VCaP (cell line): ENCODE measurements around the gene JAKMIP2.
"Not testable (repeated sequence)": the region's sequence is repeated elsewhere in the genome, so short reads cannot be mapped to it uniquely, and the experiment has no call there.

Source experiments
- H3K27ac ChIP-seq: fragments of 450-650 bp; 2 replicates; pipeline ENCODE4 v1.5.1; 2017
- TF ChIP-seq, protein P1 (sequence below): fragments of 450-650 bp; conservative IDR thresholded peaks from 2 replicates; pipeline ENCODE4 v1.5.1; 2017; ENCODE audit warnings: mild to moderate bottlenecking, moderate library complexity

JAKMIP2 gene

DNA sequence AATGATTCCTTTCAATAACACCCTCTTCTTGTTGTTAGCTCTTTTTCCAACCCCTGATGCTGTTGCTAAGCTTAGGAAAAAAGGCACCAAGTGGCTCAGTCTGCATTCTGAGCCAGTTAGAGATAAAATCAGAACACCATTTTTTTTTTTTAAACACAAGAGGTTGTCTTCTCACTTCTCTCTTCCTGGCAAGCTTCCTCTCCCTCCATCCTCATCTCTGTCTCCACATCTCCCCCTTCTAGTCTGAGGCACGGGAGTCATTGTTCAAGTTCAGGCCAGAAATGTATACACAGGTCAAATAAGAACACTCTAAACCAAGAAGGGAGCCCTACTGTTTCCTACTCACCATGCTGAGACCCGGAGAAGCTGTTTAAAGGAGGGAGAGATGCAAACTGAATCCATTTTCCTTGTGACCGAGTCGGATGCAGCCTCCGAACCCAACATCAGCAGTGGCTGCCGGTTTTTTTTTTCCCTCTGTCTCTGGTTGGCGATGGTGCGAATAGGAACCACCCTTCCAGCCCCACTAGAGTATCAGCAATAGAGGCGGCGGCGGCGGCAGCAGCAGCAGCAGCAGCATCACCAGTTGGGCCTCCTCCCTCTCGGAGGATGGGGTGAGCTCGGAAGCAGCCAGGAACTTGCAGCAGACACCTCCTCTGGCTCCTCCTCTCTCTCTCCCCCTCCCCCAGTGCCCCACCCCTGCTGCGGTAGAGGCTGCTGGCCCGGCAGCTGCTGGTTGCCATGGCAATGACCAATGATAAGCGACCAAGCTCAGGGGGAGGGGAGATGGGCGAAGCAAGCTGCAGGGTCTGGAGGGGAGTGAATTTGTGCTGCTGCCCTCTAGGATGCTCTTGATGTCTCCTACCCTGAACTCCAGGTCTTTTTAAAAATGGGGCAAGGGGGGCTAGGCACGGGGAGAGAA lies at the start of gene JAKMIP2:
Gene JAKMIP2 (minus strand): TSS at position 619 of the 919 bp plus-strand sequence. CDS start 110,922 bp downstream, outside the sequence.
- TF ChIP-seq, protein P1, sequence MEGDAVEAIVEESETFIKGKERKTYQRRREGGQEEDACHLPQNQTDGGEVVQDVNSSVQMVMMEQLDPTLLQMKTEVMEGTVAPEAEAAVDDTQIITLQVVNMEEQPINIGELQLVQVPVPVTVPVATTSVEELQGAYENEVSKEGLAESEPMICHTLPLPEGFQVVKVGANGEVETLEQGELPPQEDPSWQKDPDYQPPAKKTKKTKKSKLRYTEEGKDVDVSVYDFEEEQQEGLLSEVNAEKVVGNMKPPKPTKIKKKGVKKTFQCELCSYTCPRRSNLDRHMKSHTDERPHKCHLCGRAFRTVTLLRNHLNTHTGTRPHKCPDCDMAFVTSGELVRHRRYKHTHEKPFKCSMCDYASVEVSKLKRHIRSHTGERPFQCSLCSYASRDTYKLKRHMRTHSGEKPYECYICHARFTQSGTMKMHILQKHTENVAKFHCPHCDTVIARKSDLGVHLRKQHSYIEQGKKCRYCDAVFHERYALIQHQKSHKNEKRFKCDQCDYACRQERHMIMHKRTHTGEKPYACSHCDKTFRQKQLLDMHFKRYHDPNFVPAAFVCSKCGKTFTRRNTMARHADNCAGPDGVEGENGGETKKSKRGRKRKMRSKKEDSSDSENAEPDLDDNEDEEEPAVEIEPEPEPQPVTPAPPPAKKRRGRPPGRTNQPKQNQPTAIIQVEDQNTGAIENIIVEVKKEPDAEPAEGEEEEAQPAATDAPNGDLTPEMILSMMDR: no peak
- no peak within 1 kb of the TSS for H3K27ac ChIP-seq

DNA sequence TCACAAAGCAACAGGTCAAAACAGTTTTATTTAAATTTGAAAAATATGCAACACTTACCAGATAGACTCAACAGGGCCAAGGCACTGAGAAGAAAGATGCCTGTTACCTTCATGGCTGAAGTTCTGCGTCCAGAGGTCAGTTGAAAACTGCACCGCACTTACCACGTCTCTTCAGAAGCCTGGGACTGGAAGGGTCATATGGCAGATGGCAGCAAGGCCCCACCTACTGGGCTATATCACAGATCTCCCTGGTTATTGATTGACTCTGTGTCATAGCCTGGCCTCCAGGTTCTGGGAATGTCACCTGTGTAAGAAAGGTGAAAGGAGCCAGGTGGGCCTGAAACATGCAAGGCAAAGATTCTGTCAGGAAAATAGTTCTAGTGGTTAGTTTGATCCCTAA lies 48.9 kb upstream of the JAKMIP2 start, which contains the start of gene SPINK1:
Gene SPINK1 (minus strand): TSS at position 207 of the 400 bp plus-strand sequence. CDS start 94 bp downstream, at position 113.
- H3K27ac ChIP-seq: peak within 1 kb of the TSS; percentile 18; the same call in 1 of the 2 replicates
- TF ChIP-seq, protein P1: no peak

DNA sequence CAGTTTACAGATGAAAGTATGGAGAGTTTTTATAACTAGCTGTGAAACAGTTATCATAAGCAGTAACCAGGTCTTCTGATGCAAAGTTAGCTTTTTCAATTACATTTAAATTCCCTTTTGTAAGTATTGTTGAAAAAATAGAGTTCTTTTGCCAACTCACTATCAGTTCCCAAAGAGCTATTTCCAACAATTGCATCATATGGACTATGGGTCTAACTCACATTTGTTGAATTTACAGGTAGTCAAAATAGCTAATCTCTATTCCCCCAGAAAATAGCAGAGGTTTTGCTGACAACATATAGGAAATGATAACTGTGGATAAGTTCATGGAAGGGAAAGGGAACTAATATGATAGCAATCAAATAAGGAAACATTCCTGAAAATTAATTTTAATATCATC lies 47.5 kb upstream of the JAKMIP2 start:
- TF ChIP-seq, protein P1: no peak

DNA sequence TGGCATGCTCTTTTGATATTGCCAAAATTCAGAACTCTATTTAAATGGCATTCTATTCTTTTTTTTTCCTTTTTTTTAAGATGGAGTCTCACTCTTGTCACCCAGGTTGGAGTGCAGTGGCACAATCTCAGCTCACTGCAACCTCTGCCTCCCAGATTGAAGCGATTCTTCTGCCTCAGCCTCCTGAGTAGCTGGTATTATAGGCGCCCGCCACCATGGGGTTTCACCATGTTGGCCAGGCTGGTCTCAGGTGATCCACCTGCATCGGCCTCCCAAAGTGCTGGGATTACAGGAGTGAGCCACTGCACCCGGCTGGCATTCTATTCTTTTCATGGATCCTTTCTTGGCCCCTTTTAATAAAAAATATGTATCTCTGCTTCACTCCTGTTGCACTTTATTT lies 44.5 kb upstream of the JAKMIP2 start:
- H3K27ac ChIP-seq: not testable (repeated sequence)

More for the DNA sequence above, 47.5 kb upstream of the JAKMIP2 start:
- H3K27ac ChIP-seq: no peak overlapping the region

DNA sequence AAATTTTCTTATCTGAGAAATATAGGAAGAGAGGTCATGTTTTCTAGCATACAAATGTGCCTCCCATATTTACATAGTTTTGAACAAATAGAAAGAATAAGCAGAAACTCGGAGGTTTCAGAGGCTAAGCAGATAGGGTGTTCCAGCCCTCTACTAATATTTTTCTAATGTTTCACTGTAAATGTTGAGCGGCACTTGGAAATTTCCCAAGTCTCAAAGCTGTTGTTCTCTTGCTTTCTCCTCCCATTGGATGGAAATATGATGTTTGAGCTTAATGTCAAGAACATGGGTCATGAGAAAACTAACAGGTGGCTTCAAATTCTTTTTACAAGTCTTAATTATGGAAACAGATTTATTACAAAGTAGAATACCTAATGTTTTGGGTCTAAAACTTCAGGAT lies 43.8 kb upstream of the JAKMIP2 start:
- TF ChIP-seq, protein P1: no peak
- no peak overlapping the region for H3K27ac ChIP-seq

DNA sequence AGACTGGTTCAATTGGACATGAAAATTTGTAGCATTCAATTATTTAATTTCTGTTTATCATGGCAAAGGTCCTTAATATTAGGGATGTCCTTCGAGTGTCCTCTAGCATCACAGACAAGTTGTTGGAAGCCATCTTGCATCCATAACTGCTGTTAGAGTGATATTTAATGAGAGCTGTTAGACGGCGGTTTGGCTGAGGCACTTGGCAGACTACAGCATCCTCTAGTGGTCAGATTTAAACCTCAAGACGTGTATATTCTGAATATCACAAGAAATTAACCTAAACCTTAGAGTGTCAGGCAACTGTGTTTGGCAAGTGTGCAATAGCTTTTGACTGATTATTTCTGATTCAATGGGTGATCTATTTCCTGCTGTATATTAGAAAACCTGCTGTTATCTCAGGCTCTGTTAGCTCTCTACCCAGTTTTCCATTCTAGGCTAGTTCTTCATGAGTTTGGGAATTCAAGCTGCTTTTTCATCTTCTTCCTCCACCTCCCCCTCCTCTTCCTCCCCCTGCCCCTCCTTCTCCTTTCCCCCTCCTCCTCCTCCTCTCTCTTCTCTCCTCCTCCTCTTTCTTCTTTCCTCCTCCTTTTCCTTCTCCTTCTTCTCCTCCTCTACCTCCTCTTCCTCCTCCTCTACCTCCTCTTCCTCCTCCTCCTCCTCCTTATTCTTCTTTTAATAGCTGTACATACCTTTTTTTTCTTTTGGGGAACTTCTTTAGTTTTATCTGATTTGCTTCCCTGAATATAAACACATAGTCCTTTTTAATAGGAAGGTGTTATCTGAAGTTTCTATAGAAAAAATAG lies 40.4 kb upstream of the JAKMIP2 start:
- TF ChIP-seq, protein P1: peak; percentile 88
- peak overlapping the region; percentile 3; the same call in 1 of the 2 replicates for H3K27ac ChIP-seq

DNA sequence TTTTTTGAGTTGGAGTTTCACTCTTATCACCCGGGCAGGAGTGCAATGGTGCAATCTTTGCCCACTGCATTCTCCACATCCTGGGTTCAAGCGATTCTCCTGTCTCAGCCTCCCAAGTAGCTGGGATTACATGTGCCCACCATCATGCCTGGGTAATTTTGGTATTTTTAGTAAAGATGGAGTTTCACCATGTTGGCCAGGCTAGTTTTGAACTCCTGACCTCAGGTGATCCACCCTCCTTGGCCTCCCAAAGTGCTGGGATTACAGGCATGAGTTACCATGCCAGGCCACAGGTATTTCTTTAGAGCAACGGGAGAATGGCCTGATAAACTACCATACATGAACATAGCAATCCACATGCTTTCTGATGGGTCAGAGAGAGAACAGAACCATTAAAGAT lies 39.7 kb upstream of the JAKMIP2 start:
- not testable (repeated sequence) for H3K27ac ChIP-seq

DNA sequence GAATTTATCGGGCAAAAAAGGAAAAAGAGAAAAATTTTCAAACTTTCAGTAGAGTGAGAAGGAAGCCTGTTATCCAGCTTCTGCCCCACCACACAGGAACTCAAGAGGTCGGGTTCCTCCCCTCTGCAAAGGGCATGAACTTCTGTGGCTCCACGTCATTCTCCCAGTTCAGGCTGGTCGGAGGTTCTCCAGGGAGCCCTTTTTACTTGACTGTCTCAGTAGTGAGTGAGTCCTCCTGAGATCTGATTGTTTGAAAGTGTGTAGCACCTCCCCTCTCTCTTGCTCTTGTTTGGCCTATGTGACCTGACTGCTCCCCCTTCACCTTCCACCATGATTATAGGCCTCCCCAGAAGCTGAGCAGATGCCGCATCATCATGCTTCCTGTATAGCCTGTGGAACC lies 39.2 kb upstream of the JAKMIP2 start:
- TF ChIP-seq, protein P1: no peak
- no peak overlapping the region for H3K27ac ChIP-seq
